Bronchial epithelial cell (primary cell): ENCODE data around the gene ALDH4A1. TPM values are rescaled to one million over a fixed set of nuclear protein-coding genes. Genes with fewer than 3 reads are reported as not detected.

Source experiments
- DNase-seq: peaks from one replicate; pipeline ENCODE4 v3.0.0-alpha.2; 2010; ENCODE audit warnings: low read depth
- FAIRE-seq: peaks from 2 replicates; lab custom pipeline; 2011; peaks lifted over from hg19 to GRCh38; lab: Jason Lieb, UNC
- H3K27me3 ChIP-seq: 2 replicates; pipeline ENCODE4 v1.5.1; 2011; ENCODE audit warnings: low read length; ENCODE audit not compliant: control insufficient read depth, insufficient read depth
- H3K36me3 ChIP-seq: 2 replicates; pipeline ENCODE4 v1.5.1; 2011; ENCODE audit warnings: low read length; ENCODE audit not compliant: control insufficient read depth, insufficient read depth
- H3K4me3 ChIP-seq: 2 replicates; pipeline ENCODE4 v1.5.1; 2011; ENCODE audit warnings: mild to moderate bottlenecking, low read depth, low read length, control low read depth
- total RNA-seq: library from RNA; depleted of rRNA; stranded (reverse); fragments of >200 nt; gene quantifications from 2 replicates; pipeline ENCODE4 v1.2.1, GENCODE V29; 2014
- TF ChIP-seq, protein P1 (sequence below): IDR thresholded peaks from 2 replicates; pipeline ENCODE4 v1.5.1; 2011; ENCODE audit warnings: mild to moderate bottlenecking, moderate library complexity, low read length, control low read depth, inconsistent platforms; ENCODE audit not compliant: insufficient read depth, severe bottlenecking

ALDH4A1 gene
- total RNA-seq, 1 donor from 2014 or later, result 15.8 TPM

DNA sequence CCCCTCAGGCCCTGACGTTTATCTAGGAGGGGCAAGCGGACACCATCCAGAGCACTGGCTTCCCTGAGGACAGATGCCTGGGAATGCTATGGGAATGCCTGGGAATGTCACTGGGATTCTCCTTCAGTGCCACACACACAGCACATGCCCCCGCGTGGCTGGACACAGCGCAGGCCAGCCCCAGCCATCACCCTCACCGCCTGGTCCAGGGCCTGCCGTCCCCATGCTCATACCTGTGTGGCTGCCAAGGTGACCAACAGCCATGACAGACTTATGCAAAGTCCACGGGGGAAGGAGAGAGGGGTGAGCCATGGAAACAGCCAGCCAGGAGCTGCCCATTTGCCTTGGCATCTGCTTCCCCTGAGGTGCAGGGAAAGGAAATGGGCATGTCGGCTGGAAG is 37.2 kb downstream of the ALDH4A1 start:
- TF ChIP-seq, protein P1, sequence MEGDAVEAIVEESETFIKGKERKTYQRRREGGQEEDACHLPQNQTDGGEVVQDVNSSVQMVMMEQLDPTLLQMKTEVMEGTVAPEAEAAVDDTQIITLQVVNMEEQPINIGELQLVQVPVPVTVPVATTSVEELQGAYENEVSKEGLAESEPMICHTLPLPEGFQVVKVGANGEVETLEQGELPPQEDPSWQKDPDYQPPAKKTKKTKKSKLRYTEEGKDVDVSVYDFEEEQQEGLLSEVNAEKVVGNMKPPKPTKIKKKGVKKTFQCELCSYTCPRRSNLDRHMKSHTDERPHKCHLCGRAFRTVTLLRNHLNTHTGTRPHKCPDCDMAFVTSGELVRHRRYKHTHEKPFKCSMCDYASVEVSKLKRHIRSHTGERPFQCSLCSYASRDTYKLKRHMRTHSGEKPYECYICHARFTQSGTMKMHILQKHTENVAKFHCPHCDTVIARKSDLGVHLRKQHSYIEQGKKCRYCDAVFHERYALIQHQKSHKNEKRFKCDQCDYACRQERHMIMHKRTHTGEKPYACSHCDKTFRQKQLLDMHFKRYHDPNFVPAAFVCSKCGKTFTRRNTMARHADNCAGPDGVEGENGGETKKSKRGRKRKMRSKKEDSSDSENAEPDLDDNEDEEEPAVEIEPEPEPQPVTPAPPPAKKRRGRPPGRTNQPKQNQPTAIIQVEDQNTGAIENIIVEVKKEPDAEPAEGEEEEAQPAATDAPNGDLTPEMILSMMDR, result no peak
- DNase-seq (no peak), FAIRE-seq (no peak)
- no peaks in the 10 kb centered on the region for H3K36me3 ChIP-seq
- H3K4me3 ChIP-seq, result no peak overlapping the region
- H3K27me3 ChIP-seq, result peaks cover 1% of the 10 kb centered on the region

DNA sequence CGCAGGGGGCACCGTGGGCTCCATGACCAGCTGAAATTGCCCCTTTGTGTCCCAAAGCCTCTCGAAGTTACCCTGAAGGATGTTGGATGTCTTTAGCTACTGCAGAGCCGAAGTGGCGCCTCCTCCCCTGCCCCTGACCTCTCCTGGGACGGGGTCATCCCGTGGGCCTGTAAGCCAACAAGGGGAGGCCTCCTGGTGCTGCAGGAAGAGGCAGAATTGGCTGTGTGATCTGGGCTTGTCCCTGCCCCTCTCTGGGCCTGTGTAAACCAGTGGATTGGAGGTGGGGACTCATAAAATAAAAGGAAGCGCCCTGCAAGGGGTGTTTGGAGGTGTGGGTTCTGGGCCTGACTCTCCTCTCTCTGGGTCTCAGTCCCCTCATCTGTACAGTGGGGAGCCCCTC is 40.8 kb downstream of the ALDH4A1 start:
- FAIRE-seq, result no peak
- no peak overlapping the region for H3K4me3 ChIP-seq
- TF ChIP-seq, protein P1, result no peak
- H3K27me3 ChIP-seq, result peaks cover 1% of the 10 kb centered on the region
- no peaks in the 10 kb centered on the region for H3K36me3 ChIP-seq
- no peak for DNase-seq

DNA sequence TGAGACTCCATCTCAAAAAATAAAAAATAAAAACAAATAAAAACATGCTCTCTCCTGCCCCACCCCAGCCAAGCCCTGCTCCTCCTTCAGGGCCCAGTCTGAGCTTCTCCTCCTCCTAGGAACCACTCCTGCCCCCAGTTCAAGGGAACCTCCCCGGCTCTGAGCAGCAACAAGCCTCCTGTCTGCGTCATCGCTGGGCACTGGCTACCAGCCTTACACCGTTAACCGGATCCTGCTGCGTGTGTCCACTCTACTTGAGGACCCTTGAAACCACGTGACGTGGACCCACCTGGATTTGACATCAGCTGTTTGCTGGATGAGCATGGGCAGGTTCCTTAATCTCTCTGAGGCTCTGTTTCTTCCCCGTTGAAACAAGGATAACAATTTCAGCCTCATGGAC is 41.3 kb downstream of the ALDH4A1 start:
- no peak for FAIRE-seq

DNA sequence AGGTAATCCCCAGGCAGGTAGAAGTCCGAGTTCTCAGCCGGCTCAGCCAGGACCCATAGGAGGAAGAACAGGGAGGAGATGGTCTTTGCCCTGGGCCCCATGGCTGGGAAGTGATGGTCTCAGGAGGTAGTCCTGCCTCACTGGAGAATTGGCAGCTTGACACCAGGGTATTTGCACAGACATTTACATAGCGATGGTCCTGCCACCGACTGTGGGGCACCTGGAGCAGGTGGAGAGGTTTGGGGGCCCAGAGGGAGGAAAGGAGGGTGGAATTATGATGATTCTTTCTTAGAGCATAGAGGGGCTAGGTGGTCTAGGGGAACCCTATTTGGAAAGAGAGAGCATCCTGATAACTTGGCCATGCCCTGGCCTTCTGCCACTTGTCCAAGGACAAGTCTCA is 42.8 kb downstream of the ALDH4A1 start, which contains the start of gene TAS1R2:
Gene TAS1R2 (minus strand): TSS at position 101 of the 400 bp plus-strand sequence. CDS start 0 bp downstream, at position 101.
- Histone ChIP-seq H3K4me3 (no peak within 1 kb of the TSS), H3K27me3 (no peaks in the 10 kb centered on the region), H3K36me3 (no peaks in the 10 kb centered on the region)
- FAIRE-seq (no peak), DNase-seq (no peak)
- TF ChIP-seq, protein P1, result no peak

More for the DNA sequence above, 41.3 kb downstream of the ALDH4A1 start:
- TF ChIP-seq, protein P1, result no peak
- Histone ChIP-seq H3K4me3 (no peak overlapping the region), H3K36me3 (no peaks in the 10 kb centered on the region), H3K27me3 (peaks cover under 1% of the 10 kb centered on the region)
- no peak for DNase-seq

DNA sequence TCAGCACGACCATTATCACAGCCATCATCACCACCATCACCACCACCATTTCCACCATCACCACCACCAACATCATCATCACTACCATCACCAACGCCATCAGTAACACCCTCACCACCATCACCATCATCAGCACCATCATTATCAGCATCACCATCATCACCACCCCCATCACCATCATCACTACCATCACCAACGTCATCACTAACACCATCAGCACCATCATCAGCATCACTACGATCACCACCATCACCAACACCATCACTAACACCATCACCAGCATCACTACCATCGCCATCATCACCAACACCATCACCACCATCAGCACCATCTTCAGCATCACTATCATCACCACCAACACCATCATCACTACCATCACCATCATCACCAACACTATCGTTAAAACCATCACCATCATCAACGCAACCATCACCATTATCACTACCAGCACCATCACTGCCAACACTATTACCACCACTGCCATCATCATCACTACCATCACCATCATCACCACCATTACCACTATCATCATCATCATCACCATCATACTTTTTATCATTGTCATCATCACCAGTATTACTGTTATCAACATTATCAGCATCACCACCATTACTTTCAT is 44.2 kb downstream of the ALDH4A1 start:
- TF ChIP-seq, protein P1, result no peak
- Histone ChIP-seq H3K4me3 (no peak overlapping the region), H3K36me3 (no peaks in the 10 kb centered on the region), H3K27me3 (no peaks in the 10 kb centered on the region)
- FAIRE-seq (peak; percentile 88), DNase-seq (no peak)

DNA sequence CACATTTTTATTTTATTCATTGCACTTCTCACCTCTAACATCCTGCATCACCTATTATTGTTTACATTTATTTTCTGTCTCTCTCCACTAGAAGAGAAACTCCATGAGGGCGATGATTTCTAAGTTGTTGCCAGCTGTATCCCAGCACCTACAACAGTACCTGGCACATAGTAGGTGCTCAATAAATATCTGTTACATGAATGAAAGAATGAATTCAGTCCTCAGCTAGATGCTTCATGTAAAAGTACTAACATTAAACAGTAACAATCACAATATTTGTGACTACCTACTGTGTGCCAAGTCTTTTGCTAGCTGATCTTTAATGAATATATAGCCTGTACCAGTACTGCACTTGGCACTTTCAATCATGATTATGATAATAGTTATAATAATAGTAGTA is 45.9 kb downstream of the ALDH4A1 start:
- Histone ChIP-seq H3K4me3 (no peak overlapping the region), H3K27me3 (no peaks in the 10 kb centered on the region), H3K36me3 (no peaks in the 10 kb centered on the region)
- DNase-seq, result no peak
- no peak for FAIRE-seq
- TF ChIP-seq, protein P1, result no peak
